H1 (cell line): ENCODE measurements around the gene JTB. TPM values are rescaled to one million over a fixed set of nuclear protein-coding genes. Genes with fewer than 3 reads are reported as not detected.

Experiments used
- CTCF ChIA-PET: fragments of 300-600 bp; sonication (Branson Sonifier 250); formaldehyde crosslinking; loops from one replicate; lab custom pipeline; 2021; ENCODE audit not compliant: partially characterized antibody; lab: Charles Lee
- POLR2A ChIA-PET: fragments of 300-600 bp; sonication (Branson Sonifier 250); formaldehyde crosslinking; loops from one replicate; lab custom pipeline; 2021; ENCODE audit warnings: inconsistent platforms; ENCODE audit not compliant: partially characterized antibody; lab: Charles Lee
- DNase-seq, 2 experiments: peaks; one replicate each; pipeline versions ENCODE4 v3.0.0 to v3.0.0-alpha.2; 2010 to 2022; ENCODE audit warnings: low spot score in 2 of 2, low read depth in 1 of 2, mixed read lengths in 1 of 2
- FAIRE-seq: peaks from 2 replicates; lab custom pipeline; 2011; peaks lifted over from hg19 to GRCh38; lab: Jason Lieb, UNC
- H2AFZ ChIP-seq: 2 replicates; pipeline ENCODE4 v1.8.1; 2012; ENCODE audit warnings: low read length, inconsistent platforms
- H2AK5ac ChIP-seq: 2 replicates; pipeline ENCODE4 v1.6.1; 2013; ENCODE audit warnings: low read depth, low read length
- H2BK120ac ChIP-seq: replicated peaks from 2 replicates; pipeline ENCODE3; 2013; ENCODE audit warnings: low read depth, low read length, inconsistent platforms
- H2BK12ac ChIP-seq: 2 replicates; pipeline ENCODE4 v1.6.1; 2013; ENCODE audit warnings: low read depth, low read length
- H2BK15ac ChIP-seq: 2 replicates; pipeline ENCODE4 v1.6.1; 2013; ENCODE audit warnings: low read length
- H2BK20ac ChIP-seq: 2 replicates; pipeline ENCODE4 v1.6.1; 2013; ENCODE audit warnings: low read length
- H2BK5ac ChIP-seq: 2 replicates; pipeline ENCODE4 v1.6.1; 2013; ENCODE audit warnings: low read depth, low read length
- H3K14ac ChIP-seq: 2 replicates; pipeline ENCODE4 v1.6.1; 2013; ENCODE audit warnings: inconsistent platforms; ENCODE audit not compliant: insufficient read length
- H3K18ac ChIP-seq: 2 replicates; pipeline ENCODE4 v1.6.1; 2013; ENCODE audit warnings: low read length; ENCODE audit errors: extremely low read depth
- H3K23ac ChIP-seq: 2 replicates; pipeline ENCODE4 v1.6.1; 2013; ENCODE audit warnings: inconsistent platforms; ENCODE audit not compliant: insufficient read length
- H3K23me2 ChIP-seq: 2 replicates; pipeline ENCODE4 v1.6.1; 2013; ENCODE audit warnings: low read depth, low read length
- H3K27ac ChIP-seq: 2 replicates; pipeline ENCODE4 v1.6.1; 2011; ENCODE audit warnings: low read depth, low read length, inconsistent platforms
- H3K27me3 ChIP-seq, 4 experiments: replicated peaks in 1 of 4; 1 replicate in 1 of 4; 2 replicates in 3 of 4; pipeline versions ENCODE4 v1.6.1 to v1.8.1; 2011 to 2013; ENCODE audit warnings: low read length in 3 of 4, mild to moderate bottlenecking in 3 of 4, inconsistent platforms in 2 of 4, mixed read lengths in 2 of 4, moderate library complexity in 1 of 4; ENCODE audit not compliant: control insufficient read depth in 3 of 4, insufficient read depth in 3 of 4; ENCODE audit errors: extremely low read depth in 1 of 4
- H3K36me3 ChIP-seq, 4 experiments: 2 replicates each; pipeline versions ENCODE4 v1.6.1 to v1.8.1; 2011 to 2013; ENCODE audit warnings: mild to moderate bottlenecking in 4 of 4, low read length in 3 of 4, moderate library complexity in 2 of 4, control low read depth in 1 of 4, inconsistent platforms in 1 of 4; ENCODE audit not compliant: insufficient read depth in 4 of 4, control insufficient read depth in 2 of 4
- H3K4ac ChIP-seq: replicated peaks from 2 replicates; pipeline ENCODE3; 2013; ENCODE audit warnings: low read length, low read depth, mixed read lengths, inconsistent platforms; ENCODE audit not compliant: insufficient read length
- H3K4me1 ChIP-seq, 4 experiments: replicated peaks in 1 of 4; 1 replicate in 1 of 4; 2 replicates in 3 of 4; pipeline versions ENCODE4 v1.6.1 to v1.8.1; 2011 to 2013; ENCODE audit warnings: low read length in 3 of 4, inconsistent platforms in 2 of 4, mixed read lengths in 1 of 4; ENCODE audit not compliant: insufficient read depth in 4 of 4, control insufficient read depth in 3 of 4
- H3K4me2 ChIP-seq, 2 experiments: 2 replicates each; pipeline versions ENCODE4 v1.6.1 to v1.8.1; 2011 to 2013; ENCODE audit warnings: low read depth in 2 of 2, low read length in 2 of 2, control low read depth in 1 of 2, inconsistent platforms in 1 of 2, mild to moderate bottlenecking in 1 of 2; ENCODE audit not compliant: insufficient read depth in 1 of 2
- H3K4me3 ChIP-seq, 4 experiments: fragments of 200-600, 300-600 bp in 1 of 4; sonication (generic), shearing (Covaris generic), sonication (Bioruptor Twin) in 1 of 4; 2 replicates each; pipeline versions ENCODE4 v1.5.1 to v1.8.1; 2011 to 2016; ENCODE audit warnings: low read length in 4 of 4, low read depth in 3 of 4, control low read depth in 2 of 4, inconsistent platforms in 2 of 4, mild to moderate bottlenecking in 2 of 4, mixed read lengths in 1 of 4, moderate library complexity in 1 of 4; ENCODE audit not compliant: insufficient read depth in 2 of 4; ENCODE audit errors: extremely low read depth in 1 of 4
- H3K56ac ChIP-seq: replicated peaks from 2 replicates; pipeline ENCODE3; 2013; ENCODE audit warnings: low read depth, mild to moderate bottlenecking, mixed read lengths, low read length, inconsistent platforms; ENCODE audit not compliant: insufficient read length
- H3K79me1 ChIP-seq: 2 replicates; pipeline ENCODE4 v1.6.1; 2013; ENCODE audit warnings: low read depth, low read length, control low read depth
- H3K79me2 ChIP-seq, 2 experiments: 2 replicates each; pipeline versions ENCODE4 v1.6.1 to v1.8.1; 2012 to 2013; ENCODE audit warnings: low read length in 2 of 2, mild to moderate bottlenecking in 2 of 2, inconsistent platforms in 1 of 2; ENCODE audit not compliant: insufficient read depth in 2 of 2, control insufficient read depth in 1 of 2
- H3K9ac ChIP-seq, 4 experiments: replicated peaks in 1 of 4; 1 replicate in 1 of 4; 2 replicates in 3 of 4; pipeline versions ENCODE4 v1.6.1 to v1.8.1; 2011 to 2013; ENCODE audit warnings: low read depth in 3 of 4, low read length in 3 of 4, control low read depth in 2 of 4, mild to moderate bottlenecking in 2 of 4, moderate library complexity in 2 of 4, inconsistent platforms in 1 of 4; ENCODE audit errors: extremely low read depth in 1 of 4
- H3K9me3 ChIP-seq, 2 experiments: 2 replicates each; pipeline versions ENCODE4 v1.6.1 to v1.8.1; 2012 to 2013; ENCODE audit warnings: mild to moderate bottlenecking in 2 of 2, moderate library complexity in 2 of 2, control low read depth in 1 of 2, inconsistent platforms in 1 of 2, low read depth in 1 of 2, low read length in 1 of 2, mixed read lengths in 1 of 2; ENCODE audit not compliant: insufficient read depth in 2 of 2
- H4K20me1 ChIP-seq, 2 experiments: replicated peaks in 1 of 2; 2 replicates each; pipeline versions ENCODE3 to v1.8.1; 2011 to 2013; ENCODE audit warnings: inconsistent platforms in 2 of 2, low read length in 2 of 2, mild to moderate bottlenecking in 1 of 2; ENCODE audit not compliant: insufficient read depth in 2 of 2, control insufficient read depth in 1 of 2
- H4K5ac ChIP-seq: 2 replicates; pipeline ENCODE4 v1.6.1; 2013; ENCODE audit warnings: low read length, low read depth, mixed read lengths, inconsistent platforms; ENCODE audit not compliant: insufficient read length
- H4K8ac ChIP-seq: 2 replicates; pipeline ENCODE4 v1.8.0; 2013; ENCODE audit warnings: mild to moderate bottlenecking, moderate library complexity, low read length, inconsistent platforms; ENCODE audit not compliant: insufficient read depth; ENCODE audit errors: extremely low read depth
- H4K91ac ChIP-seq: replicated peaks from 2 replicates; pipeline ENCODE3; 2013; ENCODE audit warnings: low read length, mixed read lengths, inconsistent platforms; ENCODE audit not compliant: insufficient read length
- EZH2 ChIP-seq: fragments of 200-600 bp; sonication (generic); IDR thresholded peaks from 2 replicates; pipeline ENCODE4 v1.7.1; 2012; ENCODE audit warnings: low read depth, mild to moderate bottlenecking, moderate library complexity, low read length, inconsistent platforms; ENCODE audit not compliant: severe bottlenecking
- HDAC6 ChIP-seq: IDR thresholded peaks from one replicate; pipeline ENCODE4 v1.7.1; 2012; ENCODE audit warnings: low read depth, mild to moderate bottlenecking, inconsistent platforms, low read length, moderate library complexity
- JUN ChIP-seq: IDR thresholded peaks from 2 replicates; pipeline ENCODE4 v1.6.1; 2011; ENCODE audit warnings: low read depth, mild to moderate bottlenecking, improper control_type of control experiment, low read length
- POLR2A ChIP-seq, 2 experiments: IDR thresholded peaks; 1 replicate in 1 of 2; 2 replicates in 1 of 2; pipeline ENCODE4 v1.6.1; 2011; ENCODE audit warnings: low read depth in 2 of 2, low read length in 2 of 2, mild to moderate bottlenecking in 2 of 2; ENCODE audit errors: control extremely low read depth in 1 of 2
- SAP30 ChIP-seq: fragments of 300-600 bp; sonication (generic); IDR thresholded peaks from 2 replicates; pipeline ENCODE4 v1.7.1; 2012; ENCODE audit warnings: low read length, moderate library complexity, mild to moderate bottlenecking, inconsistent platforms; ENCODE audit not compliant: insufficient read depth, insufficient replicate concordance
- SIN3A ChIP-seq, 2 experiments: IDR thresholded peaks in 1 of 2; conservative IDR thresholded peaks in 1 of 2; 2 replicates each; pipeline ENCODE4 v1.6.1; 2011 to 2012; ENCODE audit warnings: low read length in 2 of 2, improper control_type of control experiment in 1 of 2, low read depth in 1 of 2, mild to moderate bottlenecking in 1 of 2
- SIRT6 ChIP-seq: IDR thresholded peaks from one replicate; pipeline ENCODE4 v1.7.1; 2012; ENCODE audit warnings: low read length, inconsistent platforms
- SIX5 ChIP-seq: IDR thresholded peaks from 2 replicates; pipeline ENCODE4 v1.6.1; 2011; ENCODE audit warnings: mild to moderate bottlenecking, low read depth, low read length
- TCF12 ChIP-seq: IDR thresholded peaks from 2 replicates; pipeline ENCODE4 v1.6.1; 2011; ENCODE audit warnings: low read depth, mild to moderate bottlenecking, low read length
- TEAD4 ChIP-seq: IDR thresholded peaks from 2 replicates; pipeline ENCODE4 v1.6.1; 2012; ENCODE audit warnings: low read depth, low read length, inconsistent platforms, mixed read lengths
- WGBS, 2 experiments: shearing (Covaris generic) in 1 of 2; methylation state at CpG; one replicate each; pipeline versions ENCODE4 v1.1.6 to v1.1.7; 2013 to 2015; ENCODE audit warnings: low lambda C conversion rate in 2 of 2, mixed read lengths in 2 of 2, inconsistent platforms in 1 of 2, low coverage in 1 of 2, missing lambda C conversion rate in 1 of 2; ENCODE audit not compliant: insufficient replicate concordance in 2 of 2, insufficient coverage in 1 of 2, insufficient read length in 1 of 2; ENCODE audit errors: extremely low coverage in 1 of 2, missing lambda C conversion rate in 1 of 2; 5-methylcytosine and 5-hydroxymethylcytosine counted together
- polyA plus RNA-seq, 7 experiments: library from polyadenylated mRNA; depleted of rRNA in 3 of 7; stranded (reverse) in 5 of 7; unstranded in 2 of 7; fragments of >200 nt in 5 of 7; fragments of 200-250 nt in 2 of 7; gene quantifications; 1 replicate in 5 of 7; 2 replicates in 1 of 7; 4 replicates in 1 of 7; pipeline versions ENCODE4 v1.2.1 to v1.2.3, GENCODE V29; 2011 to 2013; ENCODE audit warnings: missing spikeins in 2 of 7, mixed read lengths in 2 of 7
- total RNA-seq: library from RNA; stranded (reverse); fragmentation: NEBNext Ultra II Directional; extraction: Animal tissue kit (Norgen Biotek cat#: 25700); gene quantifications from 2 replicates; pipeline ENCODE4 v1.2.1, GENCODE V29; 2021
- TF ChIP-seq, protein P1 (sequence below): IDR thresholded peaks from 2 replicates; pipeline ENCODE4 v1.6.1; 2012; ENCODE audit warnings: inconsistent platforms
- TF ChIP-seq, protein P2 (sequence below): IDR thresholded peaks from 2 replicates; pipeline ENCODE4 v1.6.1; 2011; ENCODE audit warnings: low read depth, mild to moderate bottlenecking, low read length; ENCODE audit not compliant: insufficient read depth

JTB gene
- total and polyA plus RNA-seq, 2 of the 8 experiments (the other 6 are each of a cell fraction or from before 2014, with no cell fraction given) = 91.1 to 122 TPM

DNA sequence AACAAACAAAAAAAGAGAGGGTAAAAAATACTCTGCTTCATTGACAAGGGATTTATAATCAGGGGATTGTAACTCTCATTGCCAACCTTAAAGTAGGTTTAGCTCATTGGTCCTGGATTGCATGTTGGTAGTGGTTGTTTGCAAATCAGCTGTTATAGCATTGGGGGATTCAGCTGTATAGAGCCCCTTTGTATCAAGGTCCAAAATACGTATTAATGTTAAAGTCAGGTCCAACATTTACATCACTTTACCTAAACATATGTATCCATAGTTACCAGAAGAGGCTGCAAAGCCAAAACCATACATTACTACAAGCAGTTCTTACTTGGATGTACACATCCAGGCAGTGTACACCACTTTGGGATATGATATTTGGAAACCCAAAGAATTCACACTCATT lies 42.5 kb upstream of the JTB start:
- Histone ChIP-seq H3K9me3 (no peaks in the 10 kb centered on the region), H3K4me2 (no peak overlapping the region), H3K27me3 (no peaks in the 10 kb centered on the region), H3K79me1 (no peaks in the 10 kb centered on the region), H4K91ac (no peak overlapping the region), H3K36me3 (no peaks in the 10 kb centered on the region), H3K23me2 (no peaks in the 10 kb centered on the region), H2AK5ac (no peak overlapping the region), H3K4me3 (no peak overlapping the region), H2BK120ac (no peak overlapping the region), H3K4ac (no peak overlapping the region), H3K27ac (no peak overlapping the region), H3K18ac (no peak overlapping the region), H3K14ac (no peak overlapping the region), H3K9ac (no peak overlapping the region), H2BK5ac (no peak overlapping the region), H3K79me2 (no peaks in the 10 kb centered on the region), H2BK12ac (no peak overlapping the region), H2BK20ac (no peak overlapping the region), H4K5ac (no peak overlapping the region), H2BK15ac (no peak overlapping the region), H3K56ac (no peak overlapping the region), H2AFZ (no peak overlapping the region), H4K20me1 (no peaks in the 10 kb centered on the region), H4K8ac (no peak overlapping the region), H3K4me1 (no peaks in the 10 kb centered on the region), H3K23ac (no peak overlapping the region)
- FAIRE-seq (no peak), DNase-seq (no peak)
- CTCF ChIA-PET = no interaction called here
- WGBS, 2 experiments = 83% methylated on average over 1 of the region's 1 CpG; no CpG with 5 or more reads in 1 of the 2 experiments
- POLR2A ChIA-PET = interaction anchor here (1.3 to 5.3 kb wide), 2 partner anchors 9 to 30 kb away, joined by 3 to 40 read pairs; partner anchors contain the start of gene RPS27
- TF ChIP-seq, protein P1, sequence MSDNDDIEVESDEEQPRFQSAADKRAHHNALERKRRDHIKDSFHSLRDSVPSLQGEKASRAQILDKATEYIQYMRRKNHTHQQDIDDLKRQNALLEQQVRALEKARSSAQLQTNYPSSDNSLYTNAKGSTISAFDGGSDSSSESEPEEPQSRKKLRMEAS = no peak
- TF ChIP-seq SIN3A (conservative IDR thresholded peaks at IDR 0.05 in 1 of 2, IDR thresholded peaks at IDR 0.05 in 1 of 2; ENCODE audit: low read depth in 1 of 2, low read length in 2 of 2) = no peak
- TF ChIP-seq SIX5 = no peak
- no peak for TF ChIP-seq EZH2
- no peak for TF ChIP-seq TEAD4
- no peak for TF ChIP-seq JUN
- TF ChIP-seq, protein P2, sequence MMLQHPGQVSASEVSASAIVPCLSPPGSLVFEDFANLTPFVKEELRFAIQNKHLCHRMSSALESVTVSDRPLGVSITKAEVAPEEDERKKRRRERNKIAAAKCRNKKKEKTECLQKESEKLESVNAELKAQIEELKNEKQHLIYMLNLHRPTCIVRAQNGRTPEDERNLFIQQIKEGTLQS = no peak
- no peak for TF ChIP-seq HDAC6
- TF ChIP-seq SIRT6 = no peak
- TF ChIP-seq SAP30 = no peak
- TF ChIP-seq POLR2A (IDR thresholded peaks at IDR 0.05; ENCODE audit: control extremely low read depth in 1 of 2, low read depth in 2 of 2, low read length in 2 of 2) = no peak
- TF ChIP-seq TCF12 = no peak
